Sigmoid colon (tissue), 4 donors: ENCODE measurements around the gene ASCL1.

Experiments used
- POLR2AphosphoS5 ChIP-seq, 4 donors: sonication (generic); formaldehyde crosslinking; IDR thresholded peaks; one replicate each; pipeline ENCODE4 v1.6.1; 2017; ENCODE audit warnings: antibody characterized with exemption in 4 of 4
- TF ChIP-seq, protein P1 (sequence below), 4 experiments: fragments of 450-650 bp in 3 of 4; fragments of 200-600 bp in 1 of 4; IDR thresholded peaks; one replicate each; pipeline ENCODE4 v1.5.1; 2016 to 2019; ENCODE audit warnings: antibody characterized with exemption in 4 of 4, mild to moderate bottlenecking in 3 of 4, moderate library complexity in 2 of 4

DNA sequence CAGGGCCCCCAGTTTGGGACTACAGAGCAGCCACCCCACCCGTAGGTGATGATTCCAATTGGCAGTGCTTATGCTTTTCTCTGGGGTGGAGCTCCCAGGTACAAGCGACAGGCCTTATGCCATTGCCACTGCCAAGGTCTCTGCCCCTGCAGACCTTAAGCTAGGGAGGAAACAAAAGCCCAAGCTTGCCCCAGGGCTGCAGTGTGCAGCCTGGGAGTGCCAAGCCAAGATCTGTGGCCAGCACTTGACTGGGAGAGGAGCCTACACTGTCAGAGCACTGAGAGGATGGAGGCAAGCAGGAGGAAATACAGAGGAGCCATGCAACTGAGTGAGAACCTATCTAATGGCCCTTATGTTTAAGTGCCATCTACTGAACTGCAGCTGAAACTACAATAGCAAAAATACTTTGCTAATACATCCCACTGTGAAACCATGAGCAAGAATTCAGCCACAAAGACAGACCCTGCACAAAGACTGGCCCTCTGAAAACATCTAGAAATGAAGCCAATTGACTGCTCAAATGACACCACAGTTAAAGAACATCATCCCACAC lies 17.7 kb upstream of the ASCL1 start:
- TF ChIP-seq, protein P1, sequence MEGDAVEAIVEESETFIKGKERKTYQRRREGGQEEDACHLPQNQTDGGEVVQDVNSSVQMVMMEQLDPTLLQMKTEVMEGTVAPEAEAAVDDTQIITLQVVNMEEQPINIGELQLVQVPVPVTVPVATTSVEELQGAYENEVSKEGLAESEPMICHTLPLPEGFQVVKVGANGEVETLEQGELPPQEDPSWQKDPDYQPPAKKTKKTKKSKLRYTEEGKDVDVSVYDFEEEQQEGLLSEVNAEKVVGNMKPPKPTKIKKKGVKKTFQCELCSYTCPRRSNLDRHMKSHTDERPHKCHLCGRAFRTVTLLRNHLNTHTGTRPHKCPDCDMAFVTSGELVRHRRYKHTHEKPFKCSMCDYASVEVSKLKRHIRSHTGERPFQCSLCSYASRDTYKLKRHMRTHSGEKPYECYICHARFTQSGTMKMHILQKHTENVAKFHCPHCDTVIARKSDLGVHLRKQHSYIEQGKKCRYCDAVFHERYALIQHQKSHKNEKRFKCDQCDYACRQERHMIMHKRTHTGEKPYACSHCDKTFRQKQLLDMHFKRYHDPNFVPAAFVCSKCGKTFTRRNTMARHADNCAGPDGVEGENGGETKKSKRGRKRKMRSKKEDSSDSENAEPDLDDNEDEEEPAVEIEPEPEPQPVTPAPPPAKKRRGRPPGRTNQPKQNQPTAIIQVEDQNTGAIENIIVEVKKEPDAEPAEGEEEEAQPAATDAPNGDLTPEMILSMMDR (IDR thresholded peaks at IDR 0.05) = no peak
- TF ChIP-seq POLR2AphosphoS5 (IDR thresholded peaks at IDR 0.05) = no peak
